ENCODE results near the gene CDHR2.

Gene CDHR2

DNA sequence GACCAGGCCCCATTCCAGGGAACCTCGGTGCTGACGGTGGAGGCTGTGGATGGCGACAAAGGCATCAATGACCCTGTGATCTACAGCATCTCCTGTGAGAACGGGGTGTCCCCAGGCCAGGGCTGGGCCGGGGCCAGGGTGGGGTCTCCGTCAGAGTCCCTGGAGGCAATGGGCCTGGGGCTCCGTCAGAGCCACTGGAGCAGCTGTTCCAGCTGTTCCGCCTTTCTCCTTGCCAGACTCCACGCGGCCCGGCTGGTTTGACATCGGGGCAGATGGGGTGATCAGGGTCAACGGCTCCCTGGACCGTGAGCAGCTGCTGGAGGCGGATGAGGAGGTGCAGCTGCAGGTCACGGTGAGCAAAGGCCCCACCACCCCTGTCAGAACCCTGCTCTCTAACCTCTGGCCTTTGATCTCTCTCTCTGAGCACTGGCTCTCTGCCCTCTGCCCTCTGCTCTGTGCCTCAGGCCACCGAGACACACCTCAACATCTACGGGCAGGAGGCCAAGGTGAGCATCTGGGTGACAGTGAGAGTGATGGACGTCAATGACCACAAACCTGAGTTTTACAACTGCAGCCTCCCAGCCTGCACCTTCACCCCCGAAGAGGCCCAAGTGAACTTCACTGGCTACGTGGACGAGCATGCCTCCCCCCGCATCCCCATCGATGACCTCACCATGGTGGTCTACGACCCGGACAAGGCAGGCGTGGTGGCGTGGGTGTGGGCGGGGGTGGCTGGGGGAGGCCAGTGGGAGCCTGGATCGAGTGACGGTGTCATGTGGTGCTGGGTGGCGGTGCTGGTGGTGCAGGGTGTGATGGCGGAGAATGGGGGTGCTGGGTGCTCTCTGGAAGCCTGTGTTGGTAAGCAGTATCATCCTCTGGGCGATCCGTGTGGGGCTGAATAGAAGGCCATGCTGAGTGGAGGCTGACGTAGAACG is 26.6 kb downstream of the CDHR2 start:
- TF ChIP-seq, protein P1, sequence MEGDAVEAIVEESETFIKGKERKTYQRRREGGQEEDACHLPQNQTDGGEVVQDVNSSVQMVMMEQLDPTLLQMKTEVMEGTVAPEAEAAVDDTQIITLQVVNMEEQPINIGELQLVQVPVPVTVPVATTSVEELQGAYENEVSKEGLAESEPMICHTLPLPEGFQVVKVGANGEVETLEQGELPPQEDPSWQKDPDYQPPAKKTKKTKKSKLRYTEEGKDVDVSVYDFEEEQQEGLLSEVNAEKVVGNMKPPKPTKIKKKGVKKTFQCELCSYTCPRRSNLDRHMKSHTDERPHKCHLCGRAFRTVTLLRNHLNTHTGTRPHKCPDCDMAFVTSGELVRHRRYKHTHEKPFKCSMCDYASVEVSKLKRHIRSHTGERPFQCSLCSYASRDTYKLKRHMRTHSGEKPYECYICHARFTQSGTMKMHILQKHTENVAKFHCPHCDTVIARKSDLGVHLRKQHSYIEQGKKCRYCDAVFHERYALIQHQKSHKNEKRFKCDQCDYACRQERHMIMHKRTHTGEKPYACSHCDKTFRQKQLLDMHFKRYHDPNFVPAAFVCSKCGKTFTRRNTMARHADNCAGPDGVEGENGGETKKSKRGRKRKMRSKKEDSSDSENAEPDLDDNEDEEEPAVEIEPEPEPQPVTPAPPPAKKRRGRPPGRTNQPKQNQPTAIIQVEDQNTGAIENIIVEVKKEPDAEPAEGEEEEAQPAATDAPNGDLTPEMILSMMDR (IDR thresholded peaks at IDR 0.05; ENCODE audit: insufficient read depth, low read depth, low read length, missing control alignments), result no peak
- no peak overlapping the region for H3K4me3 ChIP-seq (ENCODE audit: low read length)
- no peak for DNase-seq (ENCODE audit: low read depth)

DNA sequence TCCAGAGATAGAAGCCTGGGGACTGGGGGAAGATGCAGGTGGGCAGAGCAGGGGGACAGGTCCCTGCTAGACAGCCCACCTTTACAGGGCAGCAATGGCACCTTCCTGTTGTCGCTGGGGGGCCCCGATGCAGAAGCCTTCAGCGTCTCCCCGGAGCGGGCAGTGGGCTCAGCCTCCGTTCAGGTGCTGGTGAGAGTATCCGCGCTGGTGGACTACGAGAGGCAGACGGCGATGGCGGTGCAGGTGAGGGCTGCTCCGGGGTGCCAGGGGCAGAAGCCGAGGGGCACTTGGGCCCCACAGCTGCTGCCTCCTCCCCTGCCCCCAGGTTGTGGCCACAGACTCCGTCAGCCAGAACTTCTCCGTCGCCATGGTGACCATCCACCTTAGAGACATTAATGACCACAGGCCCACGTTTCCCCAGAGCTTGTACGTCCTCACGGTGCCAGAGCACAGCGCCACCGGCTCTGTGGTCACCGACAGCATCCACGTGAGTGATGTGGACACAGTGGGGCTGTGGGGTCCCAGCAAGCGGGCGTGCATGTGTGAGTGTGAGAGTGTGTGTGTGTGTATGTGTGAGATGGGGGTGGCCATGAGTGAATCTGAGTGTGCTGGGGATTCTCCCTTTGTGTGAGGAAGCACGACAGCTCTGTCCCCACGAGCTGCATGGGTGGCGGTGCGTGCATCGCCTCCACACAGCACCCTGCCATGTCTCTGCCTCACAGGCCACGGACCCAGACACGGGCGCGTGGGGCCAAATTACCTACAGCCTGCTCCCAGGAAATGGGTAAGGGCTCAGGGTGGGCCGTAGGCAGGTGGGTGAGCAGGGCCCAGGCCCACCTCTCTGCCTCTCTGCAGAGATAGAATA is 28.4 kb downstream of the CDHR2 start:
- H3K4me3 ChIP-seq (ENCODE audit: low read length), result no peak overlapping the region
- TF ChIP-seq, protein P1 (IDR thresholded peaks at IDR 0.05; ENCODE audit: insufficient read depth, low read depth, low read length, missing control alignments), result no peak
- DNase-seq (ENCODE audit: low read depth), result no peak

DNA sequence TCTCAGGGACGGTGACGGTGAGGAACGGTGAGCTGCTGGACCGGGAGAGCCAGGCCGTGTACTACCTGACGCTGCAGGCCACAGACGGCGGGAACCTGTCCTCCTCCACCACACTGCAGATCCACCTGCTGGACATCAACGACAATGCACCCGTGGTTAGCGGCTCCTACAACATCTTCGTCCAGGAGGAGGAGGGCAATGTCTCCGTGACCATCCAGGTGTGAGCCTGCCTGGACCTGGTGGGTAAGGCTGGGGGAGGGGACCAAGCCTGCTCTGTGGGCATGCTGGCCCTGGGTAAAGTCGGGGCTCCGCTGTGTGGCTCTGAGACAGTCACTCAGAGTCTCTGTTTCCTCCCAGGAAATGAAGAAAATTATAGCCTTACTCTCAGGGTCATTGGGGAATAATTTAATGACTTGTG is 29.3 kb downstream of the CDHR2 start:
- TF ChIP-seq, protein P1 (IDR thresholded peaks at IDR 0.05; ENCODE audit: insufficient read depth, low read depth, low read length, missing control alignments), result peak; percentile 86
- H3K4me3 ChIP-seq (ENCODE audit: low read length), result no peak overlapping the region
- DNase-seq (ENCODE audit: low read depth), result peak; percentile 87

- TF ChIP-seq, protein P1 (IDR thresholded peaks at IDR 0.05; ENCODE audit: insufficient read depth, low read depth, low read length, missing control alignments), result no peak
- H3K4me3 ChIP-seq (ENCODE audit: low read length), result no peak overlapping the region
- DNase-seq (ENCODE audit: low read depth), result no peak
Observed at GRCh38 chr5:176579323-176579722, 30.2 kb downstream of the CDHR2 start.

DNA sequence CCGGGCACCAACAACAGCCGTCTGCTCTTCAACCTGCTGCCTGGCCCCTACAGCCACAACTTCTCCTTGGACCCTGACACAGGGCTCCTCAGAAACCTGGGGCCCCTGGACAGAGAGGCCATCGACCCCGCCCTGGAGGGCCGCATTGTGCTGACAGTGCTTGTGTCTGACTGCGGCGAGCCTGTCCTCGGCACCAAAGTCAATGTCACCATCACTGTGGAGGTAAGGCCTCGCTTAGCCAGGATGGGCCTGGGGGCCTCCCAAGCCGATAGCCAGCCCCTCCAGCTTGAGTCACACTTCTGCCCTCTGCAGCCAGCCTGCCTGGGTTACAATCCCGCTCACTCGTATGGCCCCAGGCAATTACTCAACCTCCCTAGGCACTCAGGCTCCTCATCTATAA is 32.2 kb downstream of the CDHR2 start:
- TF ChIP-seq, protein P1 (IDR thresholded peaks at IDR 0.05; ENCODE audit: insufficient read depth, low read depth, low read length, missing control alignments), result no peak
- DNase-seq (ENCODE audit: low read depth), result no peak
- H3K4me3 ChIP-seq (ENCODE audit: low read length), result no peak overlapping the region

DNA sequence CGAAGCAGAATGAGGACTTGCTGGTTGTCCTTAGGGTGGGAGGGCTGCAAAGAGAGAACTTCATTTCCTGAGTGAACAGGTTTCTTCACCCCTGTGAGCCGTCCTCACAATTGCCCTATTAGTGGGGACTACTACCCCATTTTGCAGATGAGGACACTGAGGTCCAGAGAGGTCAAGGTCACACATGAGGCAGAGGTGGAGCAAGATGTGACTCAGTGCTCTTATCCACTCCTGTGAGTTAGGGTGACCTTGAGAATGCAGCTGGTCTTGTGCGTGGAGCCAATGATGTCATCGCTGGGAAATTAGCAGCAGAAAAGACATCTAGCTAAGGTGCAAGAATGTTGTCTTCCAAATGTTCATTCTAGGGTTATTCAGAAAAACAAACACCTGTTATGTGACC is 33.9 kb downstream of the CDHR2 start:
- H3K4me3 ChIP-seq (ENCODE audit: low read length), result no peak overlapping the region
- no peak for DNase-seq (ENCODE audit: low read depth)
- TF ChIP-seq, protein P1 (IDR thresholded peaks at IDR 0.05; ENCODE audit: insufficient read depth, low read depth, low read length, missing control alignments), result no peak
